GM21619 (cell line): Measurements from ENCODE around the gene RPL22.
"Not testable (repeated sequence)": the region's sequence is repeated elsewhere in the genome, so short reads cannot be mapped to it uniquely, and the experiment has no call there.

ENCODE experiments used
- ATAC-seq: cut with Tn5 transposase; IDR thresholded peaks from one replicate; pipeline ENCODE4 v1.9.1; 2021; ENCODE audit not compliant: unreplicated experiment

Gene RPL22

DNA sequence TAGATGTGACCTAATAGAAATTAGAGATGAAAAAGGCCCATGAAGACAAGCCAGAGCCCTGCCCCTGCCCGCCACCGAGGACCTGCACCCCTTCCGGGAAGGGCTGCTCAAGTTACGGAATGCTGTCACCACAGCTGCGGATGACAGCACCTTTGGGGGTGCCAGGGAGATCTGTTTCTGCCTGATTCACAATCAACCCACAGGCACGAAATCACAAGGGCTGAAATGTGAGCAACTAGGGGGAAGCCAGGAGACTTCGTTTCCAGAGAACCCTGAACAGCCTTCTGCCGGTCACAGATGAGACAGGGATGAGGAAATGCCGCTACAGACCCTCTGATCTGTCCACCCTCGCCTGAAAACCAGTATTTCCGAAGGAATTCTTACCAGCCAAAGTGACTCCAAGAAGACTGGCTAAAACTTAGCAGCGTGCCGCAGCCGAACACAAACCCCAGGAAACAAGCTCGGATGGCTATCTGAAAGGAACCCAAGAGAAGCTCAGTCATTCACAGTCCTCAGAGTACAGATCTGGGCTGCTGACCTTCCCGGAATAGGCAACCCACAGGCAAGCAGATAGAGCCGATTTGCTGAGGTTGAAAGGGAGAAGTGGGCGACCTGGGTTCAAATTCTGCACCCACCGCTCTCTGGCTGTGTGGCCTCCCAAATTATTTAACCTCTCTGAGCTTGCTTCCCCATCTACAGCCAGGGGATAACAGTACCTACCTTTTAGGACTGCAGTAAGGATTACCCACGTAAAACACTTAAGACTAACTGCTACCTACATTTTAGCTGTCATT lies 35.3 kb upstream of the RPL22 start:
- ATAC-seq = no peak

DNA sequence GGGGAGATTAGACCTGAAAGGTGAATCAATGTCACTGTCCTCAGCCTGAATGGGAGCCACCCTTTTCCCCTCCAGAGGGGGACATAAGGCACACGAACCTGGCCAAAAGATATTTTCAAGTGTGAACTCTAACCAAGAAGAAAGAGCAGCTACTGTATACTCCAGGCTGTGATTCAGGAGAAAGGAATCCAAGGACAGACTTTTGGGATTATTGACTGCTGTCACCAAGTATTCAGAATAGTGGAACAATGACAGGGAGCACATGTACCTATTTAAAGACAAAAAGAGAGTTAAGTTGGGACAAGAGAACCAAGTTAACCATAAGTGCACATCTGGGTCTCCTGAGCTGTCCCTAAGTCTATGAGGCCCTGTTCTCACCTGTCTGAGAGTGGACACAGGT lies 34.0 kb upstream of the RPL22 start:
- ATAC-seq = no peak

DNA sequence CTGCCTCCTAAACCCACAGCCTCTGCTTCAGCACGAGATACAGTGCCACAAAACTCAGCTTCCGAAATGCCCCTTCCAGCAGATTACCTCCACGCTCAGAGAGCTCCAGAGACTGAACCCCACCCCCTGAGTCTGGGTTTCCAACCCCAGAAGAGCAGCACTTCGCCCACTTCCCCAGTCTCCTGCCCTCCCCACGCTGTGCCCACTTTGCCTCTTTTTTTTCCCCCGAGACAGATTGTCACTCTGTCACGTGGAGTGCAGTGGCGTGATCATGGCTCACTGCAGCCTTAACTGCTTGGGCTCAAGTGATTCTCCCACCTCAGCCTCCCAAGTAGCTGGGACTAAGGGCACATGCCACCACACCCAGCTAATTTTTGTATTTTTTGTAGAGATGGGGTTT lies 26.3 kb upstream of the RPL22 start:
- no peak for ATAC-seq

DNA sequence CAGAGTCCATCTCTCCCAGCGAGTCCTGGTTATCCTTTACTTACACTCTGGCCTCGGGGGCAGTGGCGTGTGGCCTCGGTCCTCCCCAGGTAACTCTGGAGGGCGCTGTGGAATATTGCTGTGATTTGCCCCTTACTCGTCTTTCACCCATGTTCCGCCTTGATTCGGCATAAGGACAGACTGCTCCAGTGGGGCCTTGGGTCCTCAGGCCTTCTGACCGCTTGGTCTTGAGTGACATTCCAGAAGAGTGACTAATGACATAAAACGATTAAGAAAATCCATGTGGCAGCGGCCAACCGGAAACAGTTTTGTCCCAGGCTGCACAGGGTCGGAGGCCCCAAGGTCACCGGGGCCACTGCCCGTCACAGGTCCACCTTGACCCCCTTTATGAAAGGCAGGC lies 25.3 kb upstream of the RPL22 start:
- ATAC-seq = no peak

DNA sequence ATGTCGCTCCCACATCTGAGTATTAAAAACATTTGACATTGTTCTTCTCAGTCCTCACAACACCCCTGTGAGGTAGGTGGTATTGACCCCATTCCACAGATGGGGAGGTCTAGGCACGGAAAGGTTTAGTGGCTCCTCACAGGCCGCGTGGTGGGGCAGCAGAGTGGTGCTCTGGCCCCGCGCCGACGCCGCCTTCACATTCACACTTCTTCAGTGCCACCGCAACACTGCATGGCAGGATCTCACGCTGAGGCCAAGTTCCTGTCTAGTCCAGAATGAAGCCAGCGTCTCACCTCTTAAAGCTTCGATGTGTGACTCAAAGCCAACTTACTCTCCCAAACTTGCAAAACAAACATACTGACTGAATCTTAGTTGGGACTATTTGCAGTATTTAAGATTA lies 24.2 kb upstream of the RPL22 start:
- no peak for ATAC-seq

DNA sequence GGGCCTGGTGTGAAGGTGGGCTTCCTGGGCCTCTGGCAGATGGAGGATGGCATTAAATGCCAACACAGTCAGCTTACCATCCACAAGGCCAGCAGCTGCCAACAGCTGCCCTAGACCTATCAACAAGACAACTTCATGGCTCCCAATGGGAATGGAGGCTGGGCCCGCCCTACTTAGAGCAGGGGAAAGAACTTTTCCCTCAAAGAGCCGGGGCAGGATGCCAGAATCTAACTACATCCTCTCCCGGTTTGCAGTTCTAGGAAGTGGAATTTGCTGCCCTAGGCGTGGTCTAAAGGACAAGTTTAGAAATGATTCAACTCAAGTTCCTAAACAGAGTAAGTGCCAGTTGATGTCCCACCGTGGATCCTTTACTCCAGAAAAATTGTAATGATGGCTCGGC lies 23.2 kb upstream of the RPL22 start:
- ATAC-seq = no peak

DNA sequence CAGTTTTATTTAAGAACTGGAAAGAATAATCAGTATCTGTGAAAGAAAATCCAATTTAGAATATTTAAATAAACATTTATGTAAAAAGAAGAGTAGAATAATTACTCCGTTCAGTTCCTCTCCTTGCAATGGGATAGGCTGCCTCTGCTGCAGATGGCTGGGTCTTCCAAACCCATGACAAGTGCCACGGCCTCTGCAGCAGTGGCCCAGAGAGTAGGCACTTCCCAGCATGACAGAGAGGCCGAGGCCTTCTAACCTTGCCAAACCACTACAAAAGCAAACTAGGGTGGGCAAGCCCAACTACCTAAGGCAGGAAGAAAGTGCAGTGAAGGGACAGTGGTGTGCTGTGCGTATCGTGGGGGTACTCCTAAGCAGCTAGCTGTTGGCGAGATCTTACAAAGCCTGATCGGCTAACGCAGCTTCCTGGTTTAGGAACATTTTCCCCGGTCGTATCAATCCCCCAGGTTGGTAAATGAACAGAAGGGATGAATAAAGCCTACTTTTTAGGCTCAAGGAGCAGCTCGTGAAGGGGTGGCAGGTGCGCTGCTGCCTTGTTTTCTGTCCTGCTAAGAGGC lies 21.9 kb upstream of the RPL22 start:
- no peak for ATAC-seq

DNA sequence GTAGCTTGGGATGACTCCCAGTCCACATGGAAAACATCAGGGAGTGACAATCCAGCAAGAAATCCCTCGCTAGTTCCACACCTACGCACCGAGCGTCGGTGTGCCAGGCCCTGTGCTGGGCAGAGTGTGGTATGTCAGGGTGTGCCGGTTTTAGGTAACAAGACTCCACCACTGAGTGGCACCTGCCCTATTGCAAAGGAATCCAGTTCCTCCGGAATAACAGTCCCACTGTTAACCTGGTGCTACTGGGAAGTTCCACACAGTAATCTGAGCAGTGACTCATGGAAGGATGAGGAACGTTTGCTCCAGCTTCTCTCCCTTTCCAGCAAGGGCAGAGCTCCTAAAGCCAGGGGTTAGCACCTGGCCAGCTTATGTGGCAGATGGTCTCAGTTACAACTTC lies 20.8 kb upstream of the RPL22 start:
- no peak for ATAC-seq

DNA sequence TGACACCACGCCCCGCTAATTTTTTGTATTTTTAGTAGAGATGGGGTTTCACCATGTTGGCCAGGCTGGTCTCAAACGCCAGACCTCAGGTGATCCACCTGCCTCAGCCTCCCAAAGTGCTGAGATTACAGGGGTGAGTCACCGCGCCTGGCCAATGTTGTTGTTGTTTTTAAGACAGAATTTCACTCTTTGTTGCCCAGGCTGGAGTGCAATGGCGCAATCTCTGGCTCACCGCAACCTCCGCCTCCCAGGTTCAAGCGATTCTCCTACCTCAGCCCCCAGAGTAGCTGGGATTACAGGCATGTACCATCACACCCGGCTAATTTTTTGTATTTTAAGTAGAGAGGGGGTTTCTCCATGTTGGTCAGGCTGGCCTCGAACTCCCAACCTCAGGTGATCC lies 20.2 kb upstream of the RPL22 start:
- not testable (repeated sequence) for ATAC-seq

DNA sequence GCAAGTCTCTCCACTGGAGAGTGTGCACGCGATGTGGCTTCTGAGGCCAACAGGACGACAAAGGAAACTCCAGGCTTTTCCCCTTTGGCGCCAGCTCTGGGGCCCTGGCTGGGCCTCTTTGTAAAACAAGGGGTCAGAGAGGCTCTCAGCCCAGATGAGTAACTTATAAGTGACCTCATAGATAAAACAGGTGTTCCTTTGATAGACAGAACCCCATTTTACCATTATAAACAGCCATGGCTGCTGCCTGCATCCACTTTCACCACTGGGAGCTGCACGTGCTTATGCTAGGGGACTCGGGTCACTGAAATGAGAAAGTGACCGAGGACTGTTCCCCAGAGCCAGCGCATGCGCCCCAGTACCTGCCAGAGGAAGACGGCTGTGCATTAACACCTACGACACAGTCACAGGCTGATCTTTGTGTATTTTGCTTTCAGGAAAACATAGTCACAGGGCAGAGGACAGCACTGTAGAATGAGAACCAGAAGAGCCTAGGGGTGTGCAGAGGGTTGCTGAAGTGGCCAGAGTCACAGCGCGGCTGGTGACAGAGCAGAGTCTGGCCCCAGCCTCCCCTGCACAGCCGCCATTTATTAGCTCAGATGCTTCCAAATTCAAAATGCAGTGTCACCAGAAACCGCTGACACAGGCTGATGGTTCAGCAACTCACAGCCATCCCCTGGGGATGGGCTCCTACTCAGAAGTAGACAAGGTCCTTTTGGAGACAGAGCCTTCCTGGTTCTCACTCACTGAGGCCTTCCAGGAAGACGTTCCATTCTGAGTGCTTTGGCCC lies 19.2 kb upstream of the RPL22 start:
- ATAC-seq = no peak

DNA sequence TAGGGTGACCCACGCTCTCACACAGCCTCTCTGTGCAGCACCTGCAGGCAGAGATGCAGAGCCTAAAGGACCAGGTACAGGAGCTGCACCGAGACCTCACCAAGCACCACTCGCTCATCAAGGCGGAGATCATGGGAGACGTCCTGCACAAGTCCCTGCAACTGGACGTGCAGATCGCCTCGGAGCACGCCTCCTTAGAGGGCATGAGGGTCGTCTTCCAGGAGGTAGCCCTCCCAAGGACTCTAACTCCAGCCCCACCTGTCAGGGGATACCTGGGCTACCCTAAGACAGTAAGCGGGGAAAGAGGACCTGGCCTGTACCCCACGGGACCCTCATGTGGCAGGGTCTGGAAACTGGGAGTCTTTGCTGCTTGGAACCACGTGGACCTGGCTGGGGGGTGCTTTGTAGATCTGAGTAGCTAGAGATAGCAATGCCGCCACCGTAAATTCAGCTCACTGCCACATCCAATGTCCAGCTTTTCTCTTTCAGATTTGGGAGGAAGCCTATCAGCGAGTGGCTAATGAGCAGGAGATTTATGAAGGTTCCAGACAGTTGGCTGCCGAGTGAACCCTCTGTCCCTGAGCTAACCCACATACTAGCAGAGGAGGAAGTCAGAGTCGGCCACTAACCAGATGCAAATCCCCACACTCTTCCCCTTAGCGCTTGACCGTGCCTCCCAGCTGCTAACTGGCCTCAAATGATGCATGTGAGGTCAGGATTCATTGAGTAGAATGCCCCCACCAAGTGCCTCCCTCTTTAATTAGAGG lies 13.0 kb upstream of the RPL22 start:
- no peak for ATAC-seq

DNA sequence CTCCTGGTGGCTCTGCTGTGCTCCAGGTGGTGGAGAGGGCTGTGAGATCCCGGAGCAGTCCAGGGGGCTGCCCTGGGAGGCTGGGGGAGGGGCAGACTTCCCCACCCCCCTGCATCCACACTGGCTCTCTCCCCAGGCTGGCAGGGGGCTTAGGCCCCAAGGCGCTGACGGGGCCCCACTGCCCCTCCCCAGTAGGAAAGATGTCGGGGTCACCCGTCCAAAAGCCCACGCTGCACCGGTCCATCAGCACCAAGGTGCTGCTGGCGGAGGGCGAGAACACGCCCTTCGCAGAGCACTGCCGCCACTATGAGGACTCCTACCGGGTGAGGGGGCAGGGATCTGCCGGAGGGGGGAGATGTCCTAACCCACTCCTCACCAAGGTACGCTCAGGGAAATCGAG lies 12.3 kb upstream of the RPL22 start:
- no peak for ATAC-seq

DNA sequence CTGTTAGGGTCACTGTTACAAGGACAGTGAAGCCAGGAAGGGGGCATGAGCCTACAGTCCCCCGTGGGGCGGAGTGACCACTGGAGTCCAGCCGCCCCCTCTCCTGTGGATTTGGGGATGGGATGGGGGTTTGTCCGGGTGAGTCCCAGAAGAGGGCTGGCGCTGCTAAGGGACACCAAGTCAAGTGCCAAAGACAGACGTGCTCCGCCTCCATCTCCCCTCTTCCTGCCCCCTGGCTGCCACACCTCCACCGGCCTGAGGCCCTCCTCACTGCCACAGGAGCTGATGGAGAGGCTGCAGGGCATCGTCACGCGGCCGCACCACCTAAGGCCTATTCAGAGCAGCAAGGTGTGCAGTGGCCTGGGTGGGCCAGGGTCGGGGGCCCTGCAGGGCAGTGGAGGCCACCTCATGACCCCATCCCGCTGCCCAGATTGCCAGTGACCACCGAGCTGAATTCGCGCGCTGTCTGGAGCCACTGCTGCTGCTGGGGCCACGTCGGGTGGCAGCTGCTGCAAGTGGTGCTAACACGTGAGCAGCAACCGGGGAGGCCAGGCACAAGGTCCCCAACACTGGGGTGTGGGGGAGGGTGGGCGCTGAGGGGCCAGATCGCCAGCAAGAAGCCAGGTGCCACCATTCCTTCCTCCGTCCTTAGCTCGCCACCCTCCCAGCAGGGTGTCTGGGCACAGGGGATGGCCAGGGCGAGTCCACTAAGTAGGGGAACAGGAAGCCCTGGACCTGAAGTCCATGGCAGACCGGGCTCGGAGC lies 11.4 kb upstream of the RPL22 start:
- no peak for ATAC-seq

DNA sequence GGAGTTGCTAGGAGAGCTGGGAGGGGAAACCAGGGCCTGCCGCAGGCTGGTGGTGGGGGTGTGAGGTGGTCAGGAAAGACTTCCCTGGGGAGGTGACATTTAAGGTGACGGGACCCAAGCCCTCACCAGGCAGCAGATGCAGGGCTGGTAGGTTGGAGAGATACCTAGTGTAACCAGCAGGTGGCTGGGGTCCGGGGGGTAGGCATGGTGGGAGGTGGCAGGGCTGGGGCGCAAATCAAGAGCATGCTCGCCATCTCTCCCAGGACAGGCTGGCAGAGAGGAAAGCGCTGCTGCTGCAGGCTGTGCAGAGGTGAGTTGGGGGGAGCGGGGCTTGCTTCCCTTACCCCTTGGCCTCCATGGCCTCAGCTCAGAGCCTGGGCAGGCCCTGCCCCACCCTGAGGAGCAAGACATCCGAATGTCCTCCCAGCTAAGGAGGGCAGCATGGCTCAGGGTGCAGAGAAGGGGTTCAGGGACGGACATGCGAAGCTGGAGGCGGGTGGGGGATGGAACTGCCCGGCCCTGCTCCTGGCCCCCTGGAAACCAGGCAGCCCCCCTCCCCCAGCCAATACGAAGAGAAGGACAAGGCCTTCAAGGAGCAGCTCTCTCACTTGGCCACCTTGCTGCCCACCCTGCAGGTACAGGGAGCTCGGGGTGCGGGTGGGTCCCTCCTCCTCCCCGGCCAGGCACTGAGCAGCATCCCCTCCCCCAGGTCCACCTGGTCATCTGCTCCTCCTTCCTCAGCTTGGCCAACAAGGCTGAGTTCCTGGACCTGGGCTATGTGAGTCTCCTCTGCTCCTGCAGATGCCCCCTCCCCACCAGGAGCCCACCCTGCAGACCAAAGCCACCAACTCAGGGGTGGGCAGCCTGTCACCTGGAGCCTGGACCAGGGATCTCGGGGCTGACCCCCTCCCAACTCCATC lies 10.5 kb upstream of the RPL22 start:
- ATAC-seq = no peak

DNA sequence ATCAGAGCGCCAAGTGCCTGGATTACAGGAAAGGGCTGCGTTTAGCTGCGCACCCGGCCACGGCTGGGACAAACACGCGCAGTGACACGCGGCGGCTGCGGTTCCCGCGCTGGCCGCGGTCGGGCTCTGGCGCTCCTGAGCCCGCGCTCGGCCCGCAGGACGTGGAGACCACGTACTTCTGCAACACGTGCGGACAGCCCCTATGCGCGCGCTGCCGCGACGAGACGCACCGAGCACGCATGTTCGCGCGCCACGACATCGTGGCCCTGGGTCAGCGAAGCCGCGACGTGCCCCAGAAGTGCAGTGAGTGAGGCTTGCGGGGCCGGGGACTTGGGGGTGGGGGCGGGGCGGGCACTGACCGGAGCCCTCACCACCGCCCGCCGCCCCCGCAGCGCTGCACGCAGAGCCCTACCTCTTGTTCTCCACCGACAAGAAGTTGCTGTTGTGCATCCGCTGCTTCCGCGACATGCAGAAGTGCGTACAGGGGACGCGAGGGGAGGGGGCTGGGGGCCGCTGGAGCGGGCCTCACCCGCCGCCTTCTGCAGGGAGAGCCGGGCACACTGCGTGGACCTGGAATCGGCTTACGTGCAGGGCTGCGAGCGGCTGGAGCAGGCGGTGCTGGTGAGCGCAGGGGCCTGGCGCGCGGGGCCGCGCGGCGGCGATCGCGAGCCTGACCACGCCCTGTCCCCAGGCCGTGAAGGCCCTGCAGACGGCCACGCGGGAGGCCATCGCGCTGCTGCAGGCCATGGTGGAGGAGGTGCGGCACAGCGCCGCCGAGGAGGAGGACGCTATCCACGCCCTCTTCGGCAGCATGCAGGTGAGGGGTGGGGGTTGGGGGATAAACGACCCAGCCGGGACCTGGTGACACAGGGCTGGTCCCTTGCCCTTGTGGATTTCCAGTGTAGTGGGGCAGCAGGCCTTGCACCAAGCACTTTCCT lies 9.6 kb upstream of the RPL22 start:
- ATAC-seq = peak; percentile 27

DNA sequence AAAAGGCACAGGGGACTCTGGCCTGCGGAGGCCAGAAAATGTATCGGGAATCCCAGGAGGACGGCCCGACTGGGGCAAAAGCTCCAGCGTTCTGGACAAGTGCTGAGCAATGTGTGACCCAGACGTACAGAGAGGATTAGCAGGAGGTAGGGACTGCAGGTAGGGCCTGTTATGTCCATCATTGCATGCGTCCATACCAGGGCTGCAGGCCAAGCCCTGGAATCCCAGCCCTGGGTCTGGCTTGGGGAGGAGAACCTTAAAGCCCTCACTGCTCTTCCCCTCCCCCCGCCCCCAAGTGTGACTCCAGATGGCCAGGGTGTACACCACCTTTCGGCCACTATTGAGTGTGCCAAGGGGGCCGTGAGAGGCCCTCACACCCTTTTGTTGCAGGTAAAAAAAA lies 8.5 kb upstream of the RPL22 start:
- ATAC-seq = no peak

DNA sequence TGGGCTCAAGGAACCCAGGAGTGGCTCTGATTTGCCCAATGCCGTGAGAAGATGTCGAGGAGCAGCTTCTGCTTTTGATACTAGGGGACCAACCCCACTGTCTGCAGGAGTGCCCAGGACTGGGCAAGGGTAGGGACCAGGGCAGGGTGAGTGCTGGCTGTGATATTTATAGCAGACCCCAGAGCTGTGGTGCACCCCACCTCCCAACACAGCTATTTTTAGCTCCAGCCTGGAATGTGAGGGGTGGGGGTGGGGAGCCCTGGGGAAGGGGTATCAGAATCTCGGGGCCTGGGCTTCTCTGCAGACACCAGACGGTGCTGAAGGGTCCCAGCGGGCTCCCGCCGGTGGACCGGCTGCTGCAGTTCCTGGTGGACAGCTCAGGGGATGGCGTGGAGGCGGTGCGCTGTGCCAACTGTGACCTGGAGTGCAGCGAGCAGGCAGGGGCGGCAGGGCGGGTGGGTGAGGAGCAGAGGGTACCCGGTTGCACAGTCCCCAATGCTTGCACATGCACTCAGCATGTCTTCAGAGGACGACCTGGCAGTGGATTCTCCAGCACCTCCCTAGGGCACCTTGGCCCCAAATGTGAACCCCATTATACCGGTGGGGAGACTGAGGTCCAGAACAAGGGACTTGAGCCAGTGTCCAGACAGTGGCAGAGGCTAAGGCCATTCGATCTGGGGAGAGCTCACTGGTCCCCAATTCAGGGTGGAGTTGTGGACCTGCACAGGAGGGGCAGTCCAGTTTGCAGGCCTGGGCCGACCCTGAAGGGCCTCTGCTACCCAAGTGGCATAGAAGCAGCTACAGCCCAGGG lies 7.9 kb upstream of the RPL22 start:
- ATAC-seq = no peak

DNA sequence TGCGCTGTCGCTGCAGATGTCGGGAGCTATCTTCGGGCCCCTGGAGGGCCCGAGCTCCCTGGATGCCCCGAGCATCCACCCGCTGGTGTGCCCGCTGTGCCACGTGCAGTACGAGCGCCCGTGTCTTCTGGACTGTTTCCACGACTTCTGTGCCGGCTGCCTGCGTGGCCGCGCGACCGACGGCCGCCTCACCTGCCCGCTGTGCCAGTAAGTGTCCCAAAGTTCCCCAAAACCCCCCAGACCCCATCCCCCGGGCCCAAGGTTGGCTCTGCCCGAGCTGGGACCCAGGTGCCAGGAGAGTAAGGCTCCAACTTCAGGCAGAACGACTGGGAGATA lies 7.1 kb upstream of the RPL22 start:
- no peak for ATAC-seq
